OCI-LY3 (cell line): ENCODE measurements around the gene IGSF11.

Experiments used
- H2AFZ ChIP-seq: fragments of 200-600, 300-600 bp; shearing (Covaris generic); 2 replicates; pipeline ENCODE4 v1.6.0; 2014; ENCODE audit warnings: antibody characterized with exemption, low read depth, low read length
- H3K27ac ChIP-seq: fragments of 200-600, 300-600 bp; sonication (generic); 2 replicates; pipeline ENCODE4 v1.5.1; 2014; ENCODE audit warnings: mild to moderate bottlenecking, low read length, moderate library complexity, mixed read lengths
- H3K27me3 ChIP-seq: fragments of 200-600, 300-600 bp; sonication (generic); 2 replicates; pipeline ENCODE4 v1.6.1; 2014; ENCODE audit warnings: low read depth, low read length, mixed read lengths
- H3K36me3 ChIP-seq: fragments of 200-600, 300-600 bp; sonication (generic); replicated peaks from 2 replicates; pipeline ENCODE3; 2014; ENCODE audit warnings: low read depth, low read length, mixed read lengths
- H3K4me1 ChIP-seq: fragments of 300-600, 200-600 bp; sonication (generic); 2 replicates; pipeline ENCODE4 v1.6.1; 2014; ENCODE audit warnings: low read length, mixed read lengths
- H3K4me2 ChIP-seq: fragments of 200-600, 300-600 bp; sonication (generic); 2 replicates; pipeline ENCODE4 v1.6.1; 2014; ENCODE audit warnings: low read length, mixed read lengths
- H3K4me3 ChIP-seq: fragments of 300-600, 200-600 bp; sonication (generic); 2 replicates; pipeline ENCODE4 v1.5.1; 2014; ENCODE audit warnings: antibody characterized with exemption, mild to moderate bottlenecking, low read length, moderate library complexity
- H3K79me2 ChIP-seq: fragments of 300-600, 200-600 bp; shearing (Covaris generic); 2 replicates; pipeline ENCODE4 v1.6.1; 2014; ENCODE audit warnings: mild to moderate bottlenecking, low read length, mixed read lengths
- H3K9ac ChIP-seq: fragments of 300-600, 200-600 bp; shearing (Covaris generic); 2 replicates; pipeline ENCODE4 v1.6.0; 2014; ENCODE audit warnings: mild to moderate bottlenecking, low read length, moderate library complexity
- H3K9me3 ChIP-seq: fragments of 200-600, 300-600 bp; shearing (Covaris generic); 2 replicates; pipeline ENCODE4 v1.6.1; 2014; ENCODE audit warnings: low read length, mixed read lengths; ENCODE audit not compliant: insufficient read depth
- H4K20me1 ChIP-seq: fragments of 200-600, 300-600 bp; sonication (generic); 2 replicates; pipeline ENCODE4 v1.6.1; 2016; ENCODE audit warnings: low read length, mixed read lengths; ENCODE audit not compliant: insufficient read depth
- CTCF ChIP-seq: fragments of 200-600, 300-600 bp; sonication (generic); IDR thresholded peaks from 2 replicates; pipeline ENCODE4 v1.5.1; 2014; ENCODE audit warnings: antibody characterized with exemption, low read length, low read depth
- EZH2phosphoT487 ChIP-seq: fragments of 200-600 bp; shearing (Covaris generic); IDR thresholded peaks from 2 replicates; pipeline ENCODE4 v1.6.1; 2018; ENCODE audit warnings: antibody characterized with exemption, mixed run types, low read depth

IGSF11 gene

DNA sequence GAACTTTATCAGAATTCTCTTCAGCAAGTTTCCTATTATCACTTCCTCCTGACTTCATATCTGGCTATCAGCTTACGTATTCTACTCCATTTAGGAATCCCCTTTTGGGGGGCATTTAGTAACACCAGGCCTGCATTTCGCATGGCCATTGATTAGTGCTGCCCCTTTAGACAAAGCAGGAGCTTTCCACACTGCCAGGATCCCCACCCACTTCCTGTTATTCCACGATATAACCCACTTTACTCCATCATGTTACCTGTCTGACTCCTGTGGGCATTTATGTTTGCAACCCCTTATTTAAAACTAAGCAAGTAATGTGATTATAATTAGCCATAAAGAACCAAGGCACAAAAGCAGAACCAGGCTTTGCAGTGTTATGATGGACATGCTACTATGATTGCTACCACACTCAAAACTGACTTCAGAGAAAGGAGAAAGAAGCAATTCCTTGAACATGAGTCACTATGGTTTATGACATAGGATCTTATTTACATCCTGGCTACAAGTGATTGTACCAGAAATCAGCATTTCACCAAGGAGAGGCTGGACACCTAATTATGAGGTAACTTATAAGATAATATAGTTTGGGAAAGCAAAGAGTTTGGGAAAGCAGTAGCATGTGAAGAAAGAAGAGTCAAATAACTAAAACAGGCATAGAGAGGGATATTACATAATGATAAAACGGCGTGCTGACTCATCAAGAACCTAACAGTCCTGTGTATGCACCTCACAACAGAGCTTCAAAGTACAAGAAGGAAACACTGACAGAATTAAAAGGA lies 96.3 kb downstream of the IGSF11 start:
- Histone ChIP-seq H3K4me1 (no peaks in the 10 kb centered on the region), H3K27ac (no peak overlapping the region)

GRCh38 chr3:118936811-118937210 lies 97.8 kb downstream of the IGSF11 start:
- H3K9ac ChIP-seq, result no peak overlapping the region
- no peaks in the 10 kb centered on the region for H3K4me1 ChIP-seq
- no peaks in the 10 kb centered on the region for H3K79me2 ChIP-seq
- no peak overlapping the region for H3K4me3 ChIP-seq
- no peaks in the 10 kb centered on the region for H3K27me3 ChIP-seq
- no peaks in the 10 kb centered on the region for H4K20me1 ChIP-seq
- H2AFZ ChIP-seq, result no peak overlapping the region
- no peak overlapping the region for H3K27ac ChIP-seq
- no peaks in the 10 kb centered on the region for H3K9me3 ChIP-seq
- TF ChIP-seq CTCF (no peak), EZH2phosphoT487 (no peak)
- H3K36me3 ChIP-seq, result no peaks in the 10 kb centered on the region
- H3K4me2 ChIP-seq, result no peak overlapping the region

More for the DNA sequence above, 96.3 kb downstream of the IGSF11 start:
- Histone ChIP-seq H4K20me1 (no peaks in the 10 kb centered on the region), H3K4me2 (no peak overlapping the region), H3K36me3 (no peaks in the 10 kb centered on the region), H3K79me2 (no peaks in the 10 kb centered on the region), H3K9me3 (no peaks in the 10 kb centered on the region), H2AFZ (no peak overlapping the region), H3K4me3 (no peak overlapping the region), H3K9ac (no peak overlapping the region), H3K27me3 (no peaks in the 10 kb centered on the region)
- TF ChIP-seq CTCF (no peak), EZH2phosphoT487 (no peak)

DNA sequence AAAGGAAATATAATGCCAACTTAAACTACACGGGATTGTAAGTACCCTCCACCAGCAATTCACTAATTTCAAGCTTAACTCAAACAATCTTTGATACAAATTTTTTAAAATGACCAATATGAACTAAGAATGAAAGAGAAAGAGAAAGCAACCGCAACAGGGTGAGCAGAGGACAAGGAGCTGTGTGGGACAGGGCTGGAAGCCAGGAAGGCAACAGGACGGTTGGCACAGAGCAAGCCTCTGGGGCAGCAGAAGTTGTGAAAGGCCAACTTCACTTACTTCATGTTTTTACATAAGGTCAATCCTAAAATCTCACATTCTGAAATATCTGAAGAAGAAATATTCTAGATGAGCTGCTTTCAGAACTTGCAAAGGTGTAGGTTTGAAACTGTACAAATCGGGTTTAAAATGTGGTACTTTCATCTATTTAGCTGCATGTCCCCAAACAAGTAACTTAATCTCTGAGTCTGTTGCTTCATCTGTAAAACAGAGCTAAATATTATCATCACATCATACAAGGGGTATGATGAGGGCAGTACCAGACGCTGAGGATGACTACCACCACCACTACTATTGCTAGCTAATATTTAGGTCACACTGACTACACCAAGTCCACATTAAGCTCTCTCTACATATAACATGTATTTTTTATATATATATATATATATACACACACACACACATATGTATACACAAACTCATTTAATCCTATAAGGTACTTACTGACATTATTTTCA lies 101.7 kb downstream of the IGSF11 start:
- Histone ChIP-seq H3K9ac (no peak overlapping the region), H3K27me3 (no peaks in the 10 kb centered on the region), H2AFZ (no peak overlapping the region), H3K4me1 (no peaks in the 10 kb centered on the region), H4K20me1 (no peaks in the 10 kb centered on the region), H3K79me2 (no peaks in the 10 kb centered on the region), H3K27ac (no peak overlapping the region), H3K4me2 (no peak overlapping the region), H3K4me3 (no peak overlapping the region), H3K9me3 (no peaks in the 10 kb centered on the region), H3K36me3 (no peaks in the 10 kb centered on the region)
- no peak for TF ChIP-seq CTCF
- no peak for TF ChIP-seq EZH2phosphoT487

- no peaks in the 10 kb centered on the region for H3K27me3 ChIP-seq
Observed at GRCh38 chr3:118931996-118932395, 102.7 kb downstream of the IGSF11 start.

More at GRCh38 chr3:118931996-118932395, 102.7 kb downstream of the IGSF11 start:
- no peak for TF ChIP-seq CTCF
- TF ChIP-seq EZH2phosphoT487, result no peak
- Histone ChIP-seq H3K4me3 (no peak overlapping the region), H3K27ac (no peak overlapping the region), H3K4me1 (no peaks in the 10 kb centered on the region), H4K20me1 (no peaks in the 10 kb centered on the region), H3K79me2 (no peaks in the 10 kb centered on the region), H3K9ac (no peak overlapping the region), H3K4me2 (no peak overlapping the region), H2AFZ (no peak overlapping the region), H3K9me3 (no peaks in the 10 kb centered on the region), H3K36me3 (no peaks in the 10 kb centered on the region)
